Thoracic aorta (tissue), 2 donors: Measurements from ENCODE around the gene RFX4. TPM values are rescaled to one million over a fixed set of nuclear protein-coding genes. Genes with fewer than 3 reads are reported as not detected.
"Not testable (repeated sequence)": the region's sequence is repeated elsewhere in the genome, so short reads cannot be mapped to it uniquely, and the experiment has no call there.

ENCODE experiments used
- ATAC-seq: fragments of 150-250 bp; one replicate; pipeline ENCODE4 v1.8.0; 2017; ENCODE audit warnings: low read depth; ENCODE audit not compliant: insufficient number of reproducible peaks, low FRiP score
- DNase-seq: peaks from one replicate; pipeline ENCODE4 v3.0.0-alpha.2; 2020; ENCODE audit warnings: low spot score
- H3K27ac ChIP-seq, 2 donors: fragments of 200-600 bp; sonication (generic); 1 replicate in 1 of 2; 2 replicates in 1 of 2; pipeline ENCODE4 v1.5.1; 2016; ENCODE audit warnings: mild to moderate bottlenecking in 2 of 2, moderate library complexity in 2 of 2
- H3K27me3 ChIP-seq: fragments of 200-600 bp; sonication (generic); replicated peaks from 2 replicates; pipeline ENCODE4 v1.6.0; 2016; ENCODE audit warnings: mild to moderate bottlenecking; ENCODE audit not compliant: insufficient read depth
- H3K36me3 ChIP-seq: fragments of 200-600 bp; sonication (generic); one replicate; pipeline ENCODE4 v1.5.1; 2016
- H3K4me1 ChIP-seq, 2 donors: fragments of 200-600 bp; sonication (generic); 1 replicate in 1 of 2; 2 replicates in 1 of 2; pipeline versions ENCODE4 v1.5.1 to v1.6.0; 2016; ENCODE audit warnings: low read depth in 2 of 2, mild to moderate bottlenecking in 1 of 2; ENCODE audit not compliant: control insufficient read depth in 1 of 2
- H3K4me3 ChIP-seq: fragments of 200-600 bp; sonication (generic); 2 replicates; pipeline ENCODE4 v1.5.1; 2016; ENCODE audit warnings: mild to moderate bottlenecking
- H3K9me3 ChIP-seq: fragments of 200-600 bp; sonication (generic); 2 replicates; pipeline ENCODE4 v1.5.1; 2016
- total RNA-seq, 2 donors: library from RNA; depleted of rRNA; stranded (reverse); fragments of >200 nt; gene quantifications; one replicate each; pipeline versions ENCODE4 v1.1.0 to v1.2.3, GENCODE V29; 2016
- TF ChIP-seq, protein P1 (sequence below): fragments of 200-600 bp; sonication (generic); IDR thresholded peaks from one replicate; pipeline ENCODE4 v1.5.1; 2019; ENCODE audit warnings: antibody characterized with exemption

Gene RFX4
- total RNA-seq, 2 donors from 2014 or later = not detected

DNA sequence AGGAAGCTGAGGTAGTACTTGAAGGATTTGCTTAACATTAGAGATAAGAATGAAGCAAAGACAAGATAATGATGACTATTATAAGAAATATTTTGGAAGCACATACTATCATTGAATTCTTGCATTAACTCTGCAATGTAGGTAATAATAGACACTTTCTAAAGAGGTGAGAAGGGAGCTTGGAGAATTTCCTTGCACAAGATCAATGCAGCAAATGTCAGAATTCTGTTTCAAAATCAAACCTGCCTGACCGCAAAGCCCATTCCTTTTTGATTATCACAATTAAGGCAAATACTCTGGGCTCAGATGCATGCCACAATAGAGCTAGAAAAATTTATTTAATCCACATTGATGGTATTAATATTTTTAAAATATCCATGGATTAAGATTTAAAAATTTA is 141.3 kb downstream of the RFX4 start:
- no peak overlapping the region for H3K4me3 ChIP-seq
- no peak for DNase-seq
- TF ChIP-seq, protein P1, sequence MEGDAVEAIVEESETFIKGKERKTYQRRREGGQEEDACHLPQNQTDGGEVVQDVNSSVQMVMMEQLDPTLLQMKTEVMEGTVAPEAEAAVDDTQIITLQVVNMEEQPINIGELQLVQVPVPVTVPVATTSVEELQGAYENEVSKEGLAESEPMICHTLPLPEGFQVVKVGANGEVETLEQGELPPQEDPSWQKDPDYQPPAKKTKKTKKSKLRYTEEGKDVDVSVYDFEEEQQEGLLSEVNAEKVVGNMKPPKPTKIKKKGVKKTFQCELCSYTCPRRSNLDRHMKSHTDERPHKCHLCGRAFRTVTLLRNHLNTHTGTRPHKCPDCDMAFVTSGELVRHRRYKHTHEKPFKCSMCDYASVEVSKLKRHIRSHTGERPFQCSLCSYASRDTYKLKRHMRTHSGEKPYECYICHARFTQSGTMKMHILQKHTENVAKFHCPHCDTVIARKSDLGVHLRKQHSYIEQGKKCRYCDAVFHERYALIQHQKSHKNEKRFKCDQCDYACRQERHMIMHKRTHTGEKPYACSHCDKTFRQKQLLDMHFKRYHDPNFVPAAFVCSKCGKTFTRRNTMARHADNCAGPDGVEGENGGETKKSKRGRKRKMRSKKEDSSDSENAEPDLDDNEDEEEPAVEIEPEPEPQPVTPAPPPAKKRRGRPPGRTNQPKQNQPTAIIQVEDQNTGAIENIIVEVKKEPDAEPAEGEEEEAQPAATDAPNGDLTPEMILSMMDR = no peak
- no peak overlapping the region for H3K27ac ChIP-seq
- no peaks in the 10 kb centered on the region for H3K9me3 ChIP-seq
- H3K36me3 ChIP-seq = no peaks in the 10 kb centered on the region
- H3K27me3 ChIP-seq = no peaks in the 10 kb centered on the region
- no peak for ATAC-seq
- no peaks in the 10 kb centered on the region for H3K4me1 ChIP-seq

DNA sequence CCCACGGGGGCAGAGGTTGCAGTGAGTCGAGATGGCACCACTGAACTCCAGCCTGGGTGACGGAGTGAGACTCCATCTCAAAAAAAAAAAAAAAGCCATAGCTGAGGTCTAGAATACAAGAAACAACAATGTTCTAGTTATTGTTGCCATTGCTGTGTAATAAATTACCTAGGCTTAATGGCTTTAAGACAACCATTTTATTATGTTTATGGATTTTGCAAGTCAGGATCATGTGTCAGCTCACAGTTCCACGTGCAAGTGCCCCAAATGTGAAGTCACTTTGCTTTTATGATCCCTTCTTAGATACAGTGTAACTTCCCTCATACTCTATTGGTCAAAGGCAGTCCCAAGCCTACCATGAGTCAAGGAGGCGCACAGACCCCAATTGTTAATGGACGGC is 142.1 kb downstream of the RFX4 start:
- H3K4me3 ChIP-seq = no peak overlapping the region
- no peak for ATAC-seq
- TF ChIP-seq, protein P1 = no peak

DNA sequence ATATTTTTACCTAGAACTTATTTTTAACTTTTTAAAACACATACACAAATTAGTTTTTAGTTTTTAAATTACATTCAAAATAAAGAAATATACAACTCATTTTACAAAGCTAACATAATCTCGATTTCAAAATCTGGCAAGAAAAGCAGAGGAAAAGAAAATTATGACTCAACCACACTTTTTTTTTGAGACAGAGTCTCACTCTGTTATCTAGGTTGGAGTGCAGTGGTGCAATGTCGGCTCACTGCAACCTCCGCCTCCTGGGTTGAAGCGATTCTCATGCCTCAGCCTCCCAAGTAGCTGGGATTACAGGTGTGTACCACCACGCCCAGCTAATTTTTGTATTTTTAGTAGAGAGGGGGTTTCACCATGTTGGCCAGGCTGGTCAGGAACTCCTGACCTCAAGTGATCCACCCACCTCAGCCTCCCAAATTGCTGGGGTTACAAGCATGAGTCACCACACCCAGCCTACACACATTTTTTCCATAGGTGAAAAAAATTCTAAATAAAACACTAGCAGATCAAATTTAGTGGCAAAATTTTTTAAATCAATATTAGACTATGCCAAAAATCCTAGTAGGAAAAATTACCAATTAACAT is 143.9 kb downstream of the RFX4 start:
- H3K9me3 ChIP-seq = not testable (repeated sequence)

More for the DNA sequence above, 142.1 kb downstream of the RFX4 start:
- Histone ChIP-seq H3K27me3 (no peaks in the 10 kb centered on the region), H3K4me1 (no peaks in the 10 kb centered on the region), H3K27ac (no peak overlapping the region), H3K36me3 (no peaks in the 10 kb centered on the region), H3K9me3 (no peaks in the 10 kb centered on the region)
- DNase-seq = no peak

DNA sequence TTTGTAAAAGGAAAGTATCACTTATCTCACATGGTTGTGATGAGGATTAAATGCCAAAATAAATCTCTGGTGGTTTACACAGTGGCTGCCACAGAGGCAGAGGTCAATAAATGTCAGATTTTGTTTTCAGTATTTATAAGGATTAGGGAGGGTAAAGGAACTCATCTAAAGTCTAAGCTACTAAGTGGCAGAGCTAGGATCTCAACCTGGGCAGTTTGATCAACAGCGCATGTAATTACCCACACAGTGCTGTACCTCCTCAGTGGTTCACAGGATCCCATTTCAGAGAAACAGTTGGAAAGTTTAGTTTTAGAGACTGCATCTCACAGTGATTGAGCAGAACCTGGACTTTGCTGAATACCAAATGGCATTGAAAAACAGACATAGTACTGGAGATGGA is 146.8 kb downstream of the RFX4 start:
- TF ChIP-seq, protein P1 = no peak

More for the DNA sequence above, 143.9 kb downstream of the RFX4 start:
- ATAC-seq, H3K36me3 ChIP-seq, H3K4me1 ChIP-seq, DNase-seq, H3K27ac ChIP-seq, H3K4me3 ChIP-seq, H3K27me3 ChIP-seq: not testable (repeated sequence)

DNA sequence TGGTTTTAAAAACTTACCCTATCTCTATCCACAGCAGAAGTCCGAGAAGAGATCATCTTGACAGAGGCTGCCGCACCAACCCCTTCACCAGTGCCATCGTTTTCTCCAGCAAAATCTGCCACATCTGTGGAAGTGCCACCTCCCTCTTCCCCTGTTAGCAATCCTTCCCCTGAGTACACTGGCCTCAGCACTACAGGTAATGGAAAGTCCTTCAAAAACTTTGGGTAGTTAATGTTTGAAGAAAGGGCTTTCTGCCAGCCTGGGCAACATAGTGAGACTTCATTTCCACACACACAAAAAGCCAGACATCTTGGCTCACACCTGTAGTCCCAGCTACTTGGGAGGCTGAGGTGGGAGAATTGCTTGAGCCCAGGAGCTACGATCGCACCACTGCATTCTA is 150.1 kb downstream of the RFX4 start:
- H3K36me3 ChIP-seq = no peaks in the 10 kb centered on the region
- TF ChIP-seq, protein P1 = no peak
- DNase-seq (no peak), ATAC-seq (no peak)
- H3K27me3 ChIP-seq = no peaks in the 10 kb centered on the region
- H3K4me3 ChIP-seq = no peak overlapping the region
- no peak overlapping the region for H3K27ac ChIP-seq
- no peaks in the 10 kb centered on the region for H3K4me1 ChIP-seq
- H3K9me3 ChIP-seq = no peaks in the 10 kb centered on the region

More for the DNA sequence above, 146.8 kb downstream of the RFX4 start:
- Histone ChIP-seq H3K9me3 (no peaks in the 10 kb centered on the region), H3K36me3 (no peaks in the 10 kb centered on the region), H3K27me3 (no peaks in the 10 kb centered on the region), H3K4me3 (no peak overlapping the region), H3K27ac (no peak overlapping the region), H3K4me1 (no peaks in the 10 kb centered on the region)
- DNase-seq = no peak
- no peak for ATAC-seq

DNA sequence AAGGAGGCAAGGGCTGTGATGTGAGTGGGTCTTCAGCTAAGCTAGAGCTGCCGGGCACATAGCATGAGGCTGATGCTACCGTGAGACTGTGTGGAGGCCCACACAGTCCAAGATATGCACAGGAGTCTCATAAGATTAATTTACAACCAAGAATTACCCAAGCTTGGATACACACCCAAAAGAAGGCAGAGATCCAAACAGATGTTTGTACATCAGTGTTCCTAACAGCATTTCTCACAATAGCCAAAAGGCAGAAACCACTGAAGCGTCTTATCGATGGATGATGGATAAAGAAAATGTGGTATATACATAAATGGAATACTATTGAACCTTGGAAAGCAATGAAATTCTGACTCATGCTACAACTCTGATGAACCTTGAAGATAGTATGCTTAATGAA is 150.9 kb downstream of the RFX4 start:
- no peak for DNase-seq
- Histone ChIP-seq H3K27ac (no peak overlapping the region), H3K4me3 (no peak overlapping the region), H3K4me1 (no peaks in the 10 kb centered on the region), H3K36me3 (no peaks in the 10 kb centered on the region), H3K27me3 (no peaks in the 10 kb centered on the region), H3K9me3 (no peaks in the 10 kb centered on the region)
- ATAC-seq = no peak
- TF ChIP-seq, protein P1 = no peak
